Erythroblast (primary cell): ENCODE results near the gene HDAC7.

Experiments used
- GATA1 ChIP-seq: IDR thresholded peaks from 2 replicates; pipeline ENCODE4 v1.6.1; 2011; ENCODE audit warnings: low read depth, mild to moderate bottlenecking, control low read depth, low read length, moderate library complexity
- POLR2A ChIP-seq: IDR thresholded peaks from 2 replicates; pipeline ENCODE4 v1.6.1; 2011; ENCODE audit warnings: mild to moderate bottlenecking, low read length

GRCh38 chr12:47747596-47748506 lies 71.9 kb downstream of the HDAC7 start:
- no peak for TF ChIP-seq GATA1
- no peak for TF ChIP-seq POLR2A
